ENCODE data around the gene ABHD17A. TPM values are rescaled to one million over a fixed set of nuclear protein-coding genes. Genes with fewer than 3 reads are reported as not detected.

ABHD17A gene
- total RNA-seq, 1 donor from 2014 or later: 60.4 TPM

GRCh38 chr19:1852581-1853128 lies 32.6 kb downstream of the ABHD17A start:
- TF ChIP-seq CTCF (conservative IDR thresholded peaks at IDR 0.05): no peak
- Mint-ChIP-seq H3K36me3 (no peaks in the 10 kb centered on the region), H3K27ac (no peak overlapping the region), H3K9me3 (no peaks in the 10 kb centered on the region), H3K4me1 (ENCODE audit: unreplicated experiment) (peaks cover 6% of the 10 kb centered on the region), H3K27me3 (no peaks in the 10 kb centered on the region), H3K4me3 (no peak overlapping the region)
- no peak for DNase-seq (ENCODE audit: extremely low spot score, unreplicated experiment)

GRCh38 chr19:1851654-1852580 lies 33.4 kb downstream of the ABHD17A start:
- TF ChIP-seq CTCF (conservative IDR thresholded peaks at IDR 0.05): no peak

GRCh38 chr19:1850809-1851653 lies 34.3 kb downstream of the ABHD17A start:
- peak overlapping the region; percentile 65 for H3K27ac Mint-ChIP-seq
- no peak for DNase-seq (ENCODE audit: extremely low spot score, unreplicated experiment)
- H3K36me3 Mint-ChIP-seq: no peaks in the 10 kb centered on the region
- H3K9me3 Mint-ChIP-seq: no peaks in the 10 kb centered on the region
- peaks cover 19% of the 10 kb centered on the region for H3K4me1 Mint-ChIP-seq (ENCODE audit: unreplicated experiment)
- no peaks in the 10 kb centered on the region for H3K27me3 Mint-ChIP-seq
- no peak for TF ChIP-seq CTCF (conservative IDR thresholded peaks at IDR 0.05)
- no peak overlapping the region for H3K4me3 Mint-ChIP-seq

More at GRCh38 chr19:1851654-1852580, 33.4 kb downstream of the ABHD17A start:
- Mint-ChIP-seq H3K36me3 (no peaks in the 10 kb centered on the region), H3K9me3 (no peaks in the 10 kb centered on the region), H3K4me1 (ENCODE audit: unreplicated experiment) (peaks cover 13% of the 10 kb centered on the region), H3K27ac (no peak overlapping the region), H3K27me3 (no peaks in the 10 kb centered on the region), H3K4me3 (no peak overlapping the region)
- no peak for DNase-seq (ENCODE audit: extremely low spot score, unreplicated experiment)

GRCh38 chr19:1849886-1850398 lies 35.4 kb downstream of the ABHD17A start:
- no peaks in the 10 kb centered on the region for H3K9me3 Mint-ChIP-seq
- no peak overlapping the region for H3K4me3 Mint-ChIP-seq
- H3K27ac Mint-ChIP-seq: peak overlapping the region; percentile 3
- no peak for DNase-seq (ENCODE audit: extremely low spot score, unreplicated experiment)
- no peaks in the 10 kb centered on the region for H3K36me3 Mint-ChIP-seq
- no peak for TF ChIP-seq CTCF (conservative IDR thresholded peaks at IDR 0.05)
- H3K4me1 Mint-ChIP-seq (ENCODE audit: unreplicated experiment): peaks cover 22% of the 10 kb centered on the region
- H3K27me3 Mint-ChIP-seq: no peaks in the 10 kb centered on the region

- Mint-ChIP-seq H3K27me3 (no peaks in the 10 kb centered on the region), H3K9me3 (no peaks in the 10 kb centered on the region), H3K36me3 (no peaks in the 10 kb centered on the region), H3K4me1 (ENCODE audit: unreplicated experiment) (peaks cover 22% of the 10 kb centered on the region), H3K27ac (peak overlapping the region; percentile 86), H3K4me3 (peak overlapping the region; percentile 83)
- no peak for DNase-seq (ENCODE audit: extremely low spot score, unreplicated experiment)
- no peak for TF ChIP-seq CTCF (conservative IDR thresholded peaks at IDR 0.05)
Measured at GRCh38 chr19:1849132-1849474, 36.2 kb downstream of the ABHD17A start.

All from type B pancreatic cell (in vitro differentiated cells).